Caco-2 (cell line): ENCODE results near the gene EPHB1. TPM values are rescaled to one million over a fixed set of nuclear protein-coding genes. Genes with fewer than 3 reads are reported as not detected.

ENCODE experiments used
- BruUV-seq: library from RNA; stranded (reverse); fragments of 400-500 nt; replicated peaks from 2 replicates; lab custom pipeline; 2021; lab: Mats Ljungman, UMichigan
- CTCF ChIA-PET: fragments of 300-600 bp; sonication (Branson Sonifier 250); formaldehyde crosslinking; loops from one replicate; lab custom pipeline; 2022; ENCODE audit warnings: antibody characterized with exemption; lab: Charles Lee
- POLR2A ChIA-PET: fragments of 300-600 bp; sonication (Branson Sonifier 250); formaldehyde crosslinking; loops from one replicate; lab custom pipeline; 2022; ENCODE audit warnings: antibody characterized with exemption; lab: Charles Lee
- DNase-seq, 2 experiments: peaks; one replicate each; pipeline versions ENCODE4 v3.0.0 to v3.0.0-alpha.2; 2020 to 2022
- H3K27me3 ChIP-seq: replicated peaks from 2 replicates; pipeline ENCODE4 v1.6.0; 2011; ENCODE audit warnings: low read length; ENCODE audit not compliant: control insufficient read depth, insufficient read depth
- H3K36me3 ChIP-seq: 2 replicates; pipeline ENCODE4 v1.5.1; 2011; ENCODE audit warnings: low read length; ENCODE audit not compliant: control insufficient read depth, insufficient read depth
- H3K4me1 ChIP-seq: fragments of 250-450 bp; sonication (Bioruptor Pico); 2 replicates; pipeline ENCODE4 v1.5.1; 2020; ENCODE audit warnings: mild to moderate bottlenecking
- H3K4me3 ChIP-seq: 2 replicates; pipeline ENCODE4 v1.5.1; 2011; ENCODE audit warnings: low read depth, mild to moderate bottlenecking, control low read depth, low read length
- H3K9me3 ChIP-seq: fragments of 250-450 bp; sonication (Bioruptor Pico); 2 replicates; pipeline ENCODE4 v1.5.1; 2020; ENCODE audit warnings: mild to moderate bottlenecking, moderate library complexity
- H3K27ac Mint-ChIP-seq: one replicate; pipeline ENCODE4 v1.8.0; 2022; ENCODE audit warnings: mixed read lengths; ENCODE audit not compliant: unreplicated experiment
- H3K27me3 Mint-ChIP-seq: one replicate; pipeline ENCODE4 v1.8.0; 2022; ENCODE audit warnings: mixed read lengths; ENCODE audit not compliant: insufficient read depth, unreplicated experiment
- H3K36me3 Mint-ChIP-seq: one replicate; pipeline ENCODE4 v1.8.0; 2022; ENCODE audit warnings: mild to moderate bottlenecking, mixed read lengths; ENCODE audit not compliant: insufficient read depth, unreplicated experiment
- H3K4me1 Mint-ChIP-seq: one replicate; pipeline ENCODE4 v1.8.0; 2022; ENCODE audit warnings: low read depth, mixed read lengths; ENCODE audit not compliant: unreplicated experiment
- H3K4me3 Mint-ChIP-seq: one replicate; pipeline ENCODE4 v1.8.0; 2022; ENCODE audit warnings: mild to moderate bottlenecking, moderate library complexity, mixed read lengths; ENCODE audit not compliant: unreplicated experiment
- H3K9me3 Mint-ChIP-seq: one replicate; pipeline ENCODE4 v1.8.0; 2022; ENCODE audit warnings: mixed read lengths; ENCODE audit not compliant: unreplicated experiment
- CTCF ChIP-seq, 2 experiments: fragments of 200-600 bp in 1 of 2; IDR thresholded peaks; 1 replicate in 1 of 2; 2 replicates in 1 of 2; pipeline versions ENCODE4 v1.5.1 to v1.8.0; 2011 to 2022; ENCODE audit warnings: antibody characterized with exemption in 1 of 2, control low read depth in 1 of 2, inconsistent platforms in 1 of 2, low read depth in 1 of 2, low read length in 1 of 2, mild to moderate bottlenecking in 1 of 2, moderate library complexity in 1 of 2; ENCODE audit not compliant: insufficient read depth in 1 of 2, severe bottlenecking in 1 of 2, unreplicated experiment in 1 of 2
- intact Hi-C: fragments of 100-400 bp; cut with micrococcal nuclease; formaldehyde crosslinking; loops from one replicate; pipeline ENCODE4 v1.10.0; 2022; ENCODE audit not compliant: unreplicated experiment
- total RNA-seq: library from RNA; stranded (reverse); gene quantifications from 2 replicates; pipeline ENCODE4 v1.2.3, GENCODE V29; 2022

EPHB1 gene
- total RNA-seq, 1 experiment from 2014 or later, result 2.3 TPM

DNA sequence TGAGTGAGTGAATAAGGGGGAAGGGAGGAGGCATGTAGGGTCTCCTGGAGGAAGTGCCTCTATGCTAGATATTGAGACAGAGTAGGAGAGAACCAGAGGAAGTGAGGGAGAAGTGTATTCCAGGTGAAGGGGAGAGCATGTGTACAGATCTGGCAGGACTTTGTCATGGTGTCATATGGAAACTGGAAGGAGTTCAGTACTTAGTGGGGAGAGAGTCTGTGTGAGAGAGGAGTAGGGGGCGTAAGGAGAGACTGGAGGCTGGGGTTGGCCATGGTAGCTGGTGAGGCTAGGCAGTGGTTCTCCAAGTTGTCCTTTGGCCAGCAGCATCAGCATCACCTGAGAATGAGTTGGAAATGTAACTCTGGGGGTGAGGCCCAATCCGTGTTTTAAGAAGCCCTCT, 29.6 kb upstream of the EPHB1 start:
- Mint-ChIP-seq H3K9me3 (no peaks in the 10 kb centered on the region), H3K27ac (no peak overlapping the region), H3K4me3 (no peak overlapping the region), H3K4me1 (peaks cover 13% of the 10 kb centered on the region), H3K27me3 (no peaks in the 10 kb centered on the region), H3K36me3 (no peaks in the 10 kb centered on the region)
- ChIA-PET POLR2A (no interaction called here), CTCF (no interaction called here)
- Histone ChIP-seq H3K4me1 (peaks cover 18% of the 10 kb centered on the region), H3K36me3 (no peaks in the 10 kb centered on the region), H3K9me3 (no peaks in the 10 kb centered on the region), H3K4me3 (no peak overlapping the region), H3K27me3 (no peaks in the 10 kb centered on the region)
- TF ChIP-seq CTCF (IDR thresholded peaks at IDR 0.05; ENCODE audit: insufficient read depth in 1 of 2, low read depth in 1 of 2, low read length in 1 of 2, severe bottlenecking in 1 of 2, unreplicated experiment in 1 of 2), result no peak
- DNase-seq, result no peak
- BruUV-seq, result no TSS peak
- intact Hi-C loops, result no loop called here

DNA sequence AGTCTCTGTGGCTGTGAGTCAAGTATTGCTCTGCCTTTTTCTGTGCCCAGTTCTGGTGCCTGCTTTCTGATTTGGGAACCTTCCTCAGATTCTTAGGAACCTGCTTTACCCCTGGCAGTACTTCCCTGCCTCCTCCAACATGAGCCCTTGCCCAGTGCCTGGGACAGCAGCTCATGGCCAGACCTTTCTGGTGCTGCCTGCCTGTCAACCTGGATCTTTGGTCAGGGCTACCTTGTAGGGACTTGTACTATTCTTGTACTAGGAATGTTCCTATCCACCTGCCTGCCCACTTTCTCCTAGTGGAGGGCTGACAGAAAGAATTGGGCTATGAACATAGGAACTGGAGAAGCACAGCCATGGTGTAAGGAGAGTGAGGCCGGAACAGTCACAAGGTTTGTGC, 28.8 kb upstream of the EPHB1 start:
- Histone ChIP-seq H3K36me3 (no peaks in the 10 kb centered on the region), H3K27me3 (no peaks in the 10 kb centered on the region), H3K9me3 (no peaks in the 10 kb centered on the region), H3K4me3 (no peak overlapping the region), H3K4me1 (peaks cover 18% of the 10 kb centered on the region)
- BruUV-seq, result no TSS peak
- peaks cover 13% of the 10 kb centered on the region for H3K4me1 Mint-ChIP-seq
- no peak for TF ChIP-seq CTCF (IDR thresholded peaks at IDR 0.05; ENCODE audit: insufficient read depth in 1 of 2, low read depth in 1 of 2, low read length in 1 of 2, severe bottlenecking in 1 of 2, unreplicated experiment in 1 of 2)
- H3K9me3 Mint-ChIP-seq, result no peaks in the 10 kb centered on the region
- ChIA-PET CTCF (no interaction called here), POLR2A (no interaction called here)
- no peaks in the 10 kb centered on the region for H3K36me3 Mint-ChIP-seq
- DNase-seq, result no peak
- H3K4me3 Mint-ChIP-seq, result no peak overlapping the region
- H3K27me3 Mint-ChIP-seq, result no peaks in the 10 kb centered on the region
- H3K27ac Mint-ChIP-seq, result no peak overlapping the region
- intact Hi-C loops, result no loop called here

GRCh38 chr3:134768116-134768515, 26.9 kb upstream of the EPHB1 start:
- no TSS peak for BruUV-seq

More at GRCh38 chr3:134768116-134768515, 26.9 kb upstream of the EPHB1 start:
- POLR2A ChIA-PET, result no interaction called here
- Histone ChIP-seq H3K27me3 (no peaks in the 10 kb centered on the region), H3K9me3 (no peaks in the 10 kb centered on the region), H3K4me1 (peaks cover 18% of the 10 kb centered on the region), H3K4me3 (no peak overlapping the region), H3K36me3 (no peaks in the 10 kb centered on the region)
- Mint-ChIP-seq H3K36me3 (no peaks in the 10 kb centered on the region), H3K27ac (no peak overlapping the region), H3K27me3 (no peaks in the 10 kb centered on the region), H3K4me3 (no peak overlapping the region), H3K9me3 (no peaks in the 10 kb centered on the region), H3K4me1 (peaks cover 20% of the 10 kb centered on the region)
- TF ChIP-seq CTCF (IDR thresholded peaks at IDR 0.05; ENCODE audit: insufficient read depth in 1 of 2, low read depth in 1 of 2, low read length in 1 of 2, severe bottlenecking in 1 of 2, unreplicated experiment in 1 of 2), result no peak
- CTCF ChIA-PET, result no interaction called here
- intact Hi-C loops, result no loop called here
- DNase-seq, result no peak
